HG03066 (cell line): ENCODE results near the gene CERCAM.

Source experiments
- ATAC-seq: cut with Tn5 transposase; IDR thresholded peaks from one replicate; pipeline ENCODE4 v1.9.1; 2021; ENCODE audit warnings: low read depth; ENCODE audit not compliant: unreplicated experiment

Gene CERCAM

DNA sequence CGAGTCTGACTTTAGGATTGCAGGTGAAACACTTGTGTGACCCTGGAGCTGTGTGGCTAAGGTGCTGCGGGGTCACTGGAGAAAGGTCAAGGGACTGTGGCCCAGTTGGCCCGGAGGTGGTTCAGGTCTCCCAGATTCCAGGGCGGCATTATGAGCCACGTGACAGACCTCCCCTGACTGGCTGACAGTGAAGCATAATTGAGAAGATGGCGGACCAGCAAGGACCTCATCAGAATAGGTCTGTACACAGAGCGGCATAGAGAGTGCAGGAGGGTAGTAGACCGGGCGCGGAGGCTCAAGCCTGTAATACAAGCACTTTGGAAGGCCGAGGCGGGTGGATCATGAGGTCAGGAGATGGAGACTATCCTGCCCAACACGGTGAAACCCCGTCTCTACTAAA, 34.3 kb downstream of the CERCAM start:
- ATAC-seq = no peak

- ATAC-seq = peak; percentile 82
Measured at GRCh38 chr9:128455849-128456612, 35.4 kb downstream of the CERCAM start, which contains the start of gene ODF2. Gene ODF2, plus strand, starts transcription at chr9:128456006. Its CDS starts 86 bp downstream, at chr9:128456092.

DNA sequence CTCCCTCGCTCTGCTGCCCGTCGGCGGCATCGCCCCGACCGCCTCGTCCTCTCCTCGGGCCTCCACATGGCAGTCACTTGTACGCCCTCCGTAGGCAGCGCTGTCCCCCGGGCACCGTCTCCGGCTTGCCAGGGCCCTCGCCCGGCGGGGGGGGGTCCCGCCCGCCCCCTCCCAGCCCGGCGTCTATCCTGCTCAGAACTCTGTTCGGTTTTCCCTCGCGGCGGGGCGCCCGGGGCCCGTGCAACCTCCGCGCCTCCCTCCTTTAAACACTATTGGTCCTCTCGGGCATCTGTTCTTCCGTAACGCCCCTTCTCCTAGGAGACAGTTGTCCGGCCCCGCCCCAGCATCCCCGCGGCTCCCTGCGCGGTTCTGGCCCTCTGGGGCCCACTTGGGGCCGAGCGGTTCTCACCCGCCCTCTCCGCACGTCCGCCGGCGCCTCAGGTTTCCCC, 36.0 kb downstream of the CERCAM start:
- ATAC-seq = peak; percentile 59

DNA sequence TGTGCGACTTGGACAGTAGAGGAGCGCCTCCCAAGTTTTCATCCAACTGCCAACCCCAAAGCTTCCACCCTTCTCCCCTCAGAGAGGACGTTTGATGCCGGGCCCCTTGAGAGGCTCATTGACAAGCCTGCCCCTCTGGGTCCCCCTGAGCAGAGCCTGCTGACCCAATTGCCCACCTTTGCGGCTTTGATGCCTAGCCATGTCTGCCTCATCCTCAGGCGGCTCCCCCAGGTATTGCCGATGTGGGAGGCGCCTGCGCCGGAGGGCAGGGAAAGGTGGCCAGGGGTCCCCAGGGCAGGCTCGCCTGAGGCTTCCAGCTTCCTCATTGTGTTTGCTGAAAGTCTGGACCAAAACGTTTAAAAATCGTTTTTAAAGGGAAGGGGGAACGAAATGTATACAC, 36.5 kb downstream of the CERCAM start:
- ATAC-seq = no peak

DNA sequence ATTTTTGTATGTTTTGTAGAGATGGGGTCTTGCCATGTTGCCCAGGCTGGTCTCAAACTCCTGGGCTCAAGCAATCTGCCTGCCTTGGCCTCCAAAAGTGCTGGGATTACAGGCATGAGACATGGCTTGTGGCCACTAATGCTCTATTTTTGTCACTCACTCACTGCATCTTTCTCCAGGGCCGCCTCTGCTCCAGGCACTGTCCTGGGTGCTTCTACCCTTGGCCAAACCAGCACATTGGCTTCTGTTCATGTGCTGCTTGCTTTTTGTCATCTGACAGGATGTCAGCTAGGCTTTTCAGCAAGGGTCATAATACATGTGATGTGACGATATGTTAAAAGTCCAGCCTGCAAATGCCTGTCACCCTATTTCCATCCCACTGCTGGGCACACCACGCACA, 38.4 kb downstream of the CERCAM start:
- ATAC-seq = no peak

DNA sequence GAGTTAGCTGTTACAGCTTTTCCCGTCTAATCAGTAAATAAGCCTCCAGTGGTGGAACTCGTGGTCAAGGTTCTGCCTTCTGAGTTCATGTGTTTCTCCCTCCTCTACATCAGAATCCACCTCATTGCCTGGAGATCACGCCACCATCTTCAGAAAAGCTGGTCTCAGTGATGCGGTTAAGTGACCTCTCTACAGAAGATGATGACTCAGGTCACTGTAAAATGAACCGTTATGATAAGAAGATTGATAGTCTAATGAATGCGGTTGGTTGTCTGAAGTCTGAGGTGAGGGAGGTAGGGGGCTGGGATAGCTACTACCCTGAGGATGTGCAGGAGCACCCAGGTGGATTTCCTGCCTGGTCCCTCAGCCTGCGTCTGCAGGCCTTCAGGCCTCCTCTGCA, 48.4 kb downstream of the CERCAM start:
- no peak for ATAC-seq

GRCh38 chr9:128470560-128470959, 49.9 kb downstream of the CERCAM start:
- ATAC-seq = no peak

DNA sequence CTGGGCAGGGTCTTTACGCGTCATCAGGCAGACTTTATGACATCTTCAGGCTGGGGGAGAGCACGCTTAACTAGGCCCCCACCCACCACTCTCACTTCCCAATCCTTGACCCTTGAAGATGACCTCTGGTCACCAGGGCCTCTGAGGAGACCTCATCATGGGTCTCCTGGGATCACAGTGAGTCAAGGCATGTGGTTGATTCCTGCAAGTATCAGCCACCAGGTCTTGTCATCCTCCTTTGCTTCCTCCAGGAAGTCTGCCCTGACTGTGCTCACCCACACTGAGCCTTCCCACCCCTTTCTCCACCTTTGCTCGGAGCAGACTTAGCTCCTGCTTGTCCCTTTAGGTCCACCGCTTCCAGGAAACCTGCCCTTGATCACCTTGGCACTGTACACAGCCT, 52.4 kb downstream of the CERCAM start:
- no peak for ATAC-seq

DNA sequence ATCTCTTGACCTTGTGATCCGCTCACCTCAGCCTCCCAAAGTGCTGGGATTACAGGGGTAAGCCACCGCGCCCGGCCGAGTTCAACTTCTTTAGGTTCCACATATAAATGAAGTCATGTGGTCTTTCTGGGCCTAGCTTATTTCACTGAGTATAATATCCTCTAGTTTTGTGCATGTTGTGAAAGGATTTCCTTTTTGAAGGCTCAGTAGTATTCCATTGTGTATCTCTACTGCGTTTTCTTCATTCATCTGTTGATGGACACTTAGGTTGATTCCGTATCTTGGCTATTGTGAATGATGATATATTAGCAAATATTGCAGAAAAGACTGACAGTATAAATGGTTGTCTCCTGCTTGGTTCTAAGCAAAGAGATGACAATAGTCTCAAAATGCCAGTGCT, 55.2 kb downstream of the CERCAM start:
- no peak for ATAC-seq

DNA sequence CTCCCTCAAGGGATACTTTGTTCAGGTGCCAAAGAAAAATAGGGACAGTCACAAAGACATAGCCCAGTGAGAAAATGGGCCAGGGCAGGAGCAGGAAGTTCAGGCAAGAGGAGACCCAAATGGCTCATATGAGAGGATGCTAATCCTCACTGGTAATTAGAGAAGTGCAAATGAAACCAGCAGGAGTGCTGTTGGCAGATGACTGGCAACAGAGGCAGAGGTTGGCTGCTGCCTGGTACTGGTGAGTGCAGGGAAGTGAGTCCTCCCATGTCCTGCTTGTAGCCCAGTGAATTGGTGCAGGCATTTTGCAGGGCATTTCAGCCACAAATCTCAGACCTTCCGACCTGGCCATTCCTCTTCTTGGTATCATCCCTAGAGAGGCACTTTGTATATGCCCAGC, 58.6 kb downstream of the CERCAM start:
- ATAC-seq = no peak

- no peak for ATAC-seq
Measured at GRCh38 chr9:128481561-128481960, 60.9 kb downstream of the CERCAM start.

- no peak for ATAC-seq
Measured at GRCh38 chr9:128482186-128482585, 61.5 kb downstream of the CERCAM start.

- ATAC-seq = no peak
Measured at GRCh38 chr9:128484686-128485413, 64.2 kb downstream of the CERCAM start.

DNA sequence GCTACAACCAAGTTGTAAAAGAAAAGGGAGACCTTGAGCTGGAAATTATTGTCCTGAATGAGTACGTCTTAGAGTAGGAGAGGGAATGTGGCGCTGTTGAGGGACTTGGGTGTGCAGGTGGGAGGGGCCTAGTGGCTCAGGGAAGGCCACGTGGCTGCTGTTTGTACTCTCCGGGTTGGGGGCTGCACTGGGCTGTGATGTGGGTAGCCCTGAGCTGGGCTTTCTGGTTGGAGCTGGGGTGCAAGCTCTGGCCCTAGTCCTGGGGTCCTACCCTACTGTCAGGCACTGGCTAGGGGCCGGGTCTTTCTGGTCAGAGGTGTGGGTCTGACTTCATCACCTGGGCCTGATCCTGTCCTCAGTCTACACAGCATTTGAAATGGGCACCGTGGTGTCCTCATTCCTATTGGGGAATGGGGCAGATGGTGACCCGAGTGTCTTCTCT, 64.8 kb downstream of the CERCAM start:
- no peak for ATAC-seq

DNA sequence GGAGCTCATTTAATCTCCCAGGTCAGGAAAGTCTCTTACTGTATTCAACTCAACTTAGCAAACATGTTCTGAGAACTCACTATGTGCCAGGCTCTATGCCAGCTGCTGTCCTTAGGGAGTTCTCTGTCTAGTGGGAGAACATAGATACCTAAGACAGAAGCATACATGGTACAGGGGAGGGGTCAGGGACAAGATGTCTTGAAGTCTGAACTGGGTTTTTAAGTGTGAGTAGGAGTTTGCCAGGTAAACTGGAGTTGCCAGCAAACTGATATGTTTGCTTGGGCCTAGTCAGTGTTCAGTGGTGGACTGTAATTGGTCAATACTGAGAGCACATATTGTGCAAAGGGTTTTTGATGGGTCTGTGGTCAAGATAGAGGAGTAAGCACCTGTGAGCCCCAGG, 65.5 kb downstream of the CERCAM start:
- no peak for ATAC-seq
